Subcutaneous abdominal adipose tissue (tissue), 5 donors: Measurements from ENCODE around the gene STYXL1.
"Not testable (repeated sequence)": the region's sequence is repeated elsewhere in the genome, so short reads cannot be mapped to it uniquely, and the experiment has no call there.

Source experiments
- H3K27ac ChIP-seq: one replicate; pipeline ENCODE4 v1.7.0; 2013; ENCODE audit warnings: low read depth, mild to moderate bottlenecking, inconsistent platforms, low read length, moderate library complexity
- H3K27me3 ChIP-seq, 5 donors: one replicate each; pipeline ENCODE4 v1.7.0; 2013; ENCODE audit warnings: low read length in 5 of 5, inconsistent platforms in 1 of 5; ENCODE audit not compliant: control insufficient read depth in 5 of 5, insufficient read depth in 4 of 5
- H3K36me3 ChIP-seq, 5 donors: one replicate each; pipeline ENCODE4 v1.7.0; 2013; ENCODE audit warnings: low read length in 5 of 5; ENCODE audit not compliant: control insufficient read depth in 5 of 5, insufficient read depth in 5 of 5
- H3K4me1 ChIP-seq, 5 donors: one replicate each; pipeline ENCODE4 v1.7.0; 2013; ENCODE audit warnings: low read length in 5 of 5, mild to moderate bottlenecking in 3 of 5, moderate library complexity in 1 of 5; ENCODE audit not compliant: control insufficient read depth in 5 of 5, insufficient read depth in 5 of 5
- H3K4me3 ChIP-seq, 5 donors: one replicate each; pipeline ENCODE4 v1.7.0; 2013; ENCODE audit warnings: low read length in 5 of 5, low read depth in 1 of 5
- H3K9ac ChIP-seq, 5 donors: one replicate each; pipeline ENCODE4 v1.7.0; 2013; ENCODE audit warnings: low read length in 5 of 5, mild to moderate bottlenecking in 4 of 5, moderate library complexity in 3 of 5
- H3K9me3 ChIP-seq, 5 donors: one replicate each; pipeline ENCODE4 v1.7.0; 2013; ENCODE audit warnings: low read length in 5 of 5; ENCODE audit not compliant: control insufficient read depth in 5 of 5
- donor health status: healthy.
- donor health status: healthy.
- donor health status: healthy.
- donor health status: healthy.
- donor health status: healthy.

The STYXL1 gene

GRCh38 chr7:76009672-76010600 lies 37.9 kb downstream of the STYXL1 start:
- no peaks in the 10 kb centered on the region for H3K27me3 ChIP-seq
- H3K4me3 ChIP-seq = no peak overlapping the region
- no peak overlapping the region for H3K27ac ChIP-seq
- H3K9me3 ChIP-seq = no peaks in the 10 kb centered on the region
- no peak overlapping the region for H3K9ac ChIP-seq
- peaks cover 0 to 11% (median 8%) of the 10 kb centered on the region in 5 donors for H3K4me1 ChIP-seq
- H3K36me3 ChIP-seq = peaks cover 0 to 22% (median 8%) of the 10 kb centered on the region in 5 donors

GRCh38 chr7:76008156-76008687 lies 39.6 kb downstream of the STYXL1 start:
- Histone ChIP-seq H3K36me3 (peaks cover 0 to 23% (median 12%) of the 10 kb centered on the region in 5 donors), H3K9ac (no peak overlapping the region), H3K4me1 (peaks cover 0 to 11% (median 8%) of the 10 kb centered on the region in 5 donors), H3K9me3 (no peaks in the 10 kb centered on the region), H3K27me3 (no peaks in the 10 kb centered on the region), H3K4me3 (no peak overlapping the region), H3K27ac (no peak overlapping the region)

- H3K36me3 ChIP-seq = peaks cover 0 to 43% (median 27%) of the 10 kb centered on the region in 5 donors
- H3K9me3 ChIP-seq = not testable (repeated sequence)
These were observed 42.8 kb downstream of the STYXL1 start for GRCh38 chr7:76005004-76005403.

DNA sequence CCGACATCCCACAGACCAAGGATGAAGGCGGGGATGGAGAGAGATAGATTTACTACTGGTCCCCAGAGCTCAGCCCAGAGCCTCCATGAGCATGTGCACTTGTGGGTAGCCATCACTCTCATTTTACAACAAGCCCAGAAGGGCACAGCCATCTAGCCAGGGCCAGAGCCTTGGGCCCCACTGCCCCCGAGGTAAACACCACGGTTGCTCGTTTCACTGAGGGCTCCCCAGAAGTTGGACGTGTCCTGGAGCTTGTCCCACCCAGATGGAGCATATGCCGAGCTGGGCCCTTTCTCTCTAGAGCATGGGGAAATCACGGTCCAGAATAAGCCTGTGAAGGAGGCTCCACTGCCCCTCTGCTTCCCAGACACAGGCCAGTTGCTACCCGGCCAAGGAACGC lies 44.4 kb downstream of the STYXL1 start:
- Histone ChIP-seq H3K27ac (no peak overlapping the region), H3K4me1 (no peaks in the 10 kb centered on the region), H3K4me3 (no peak overlapping the region), H3K27me3 (no peaks in the 10 kb centered on the region), H3K9ac (no peak overlapping the region), H3K9me3 (no peaks in the 10 kb centered on the region), H3K36me3 (peaks cover 0 to 44% (median 27%) of the 10 kb centered on the region in 5 donors)

More at GRCh38 chr7:76005004-76005403, 42.8 kb downstream of the STYXL1 start:
- H3K27me3 ChIP-seq, H3K4me3 ChIP-seq, H3K9ac ChIP-seq, H3K4me1 ChIP-seq, H3K27ac ChIP-seq: not testable (repeated sequence)

- no peak overlapping the region for H3K9ac ChIP-seq
- H3K36me3 ChIP-seq = peaks cover 0 to 44% (median 27%) of the 10 kb centered on the region in 5 donors
- H3K27ac ChIP-seq = no peak overlapping the region
- no peaks in the 10 kb centered on the region for H3K27me3 ChIP-seq
- no peak overlapping the region for H3K4me3 ChIP-seq
- H3K4me1 ChIP-seq = no peaks in the 10 kb centered on the region
- no peaks in the 10 kb centered on the region for H3K9me3 ChIP-seq
These were observed 45.0 kb downstream of the STYXL1 start for GRCh38 chr7:76002822-76003221.

GRCh38 chr7:76002139-76002538 lies 45.7 kb downstream of the STYXL1 start:
- Histone ChIP-seq H3K9me3 (no peaks in the 10 kb centered on the region), H3K27ac (no peak overlapping the region), H3K9ac (no peak overlapping the region), H3K27me3 (no peaks in the 10 kb centered on the region), H3K4me1 (no peaks in the 10 kb centered on the region), H3K36me3 (peaks cover 0 to 47% (median 27%) of the 10 kb centered on the region in 5 donors), H3K4me3 (no peak overlapping the region)

GRCh38 chr7:76000566-76000965 lies 47.2 kb downstream of the STYXL1 start:
- Histone ChIP-seq H3K9ac (no peak overlapping the region), H3K4me1 (peaks cover 0 to 14% (median 9%) of the 10 kb centered on the region in 5 donors), H3K4me3 (no peak overlapping the region), H3K36me3 (peaks cover 0 to 54% (median 23%) of the 10 kb centered on the region in 5 donors), H3K27me3 (no peaks in the 10 kb centered on the region), H3K9me3 (no peaks in the 10 kb centered on the region), H3K27ac (no peak overlapping the region)

GRCh38 chr7:75998038-75998437 lies 49.8 kb downstream of the STYXL1 start:
- no peak overlapping the region for H3K27ac ChIP-seq

GRCh38 chr7:75996476-75996875 lies 51.3 kb downstream of the STYXL1 start:
- Histone ChIP-seq H3K9ac (no peak overlapping the region), H3K27ac (no peak overlapping the region)

More at GRCh38 chr7:75998038-75998437, 49.8 kb downstream of the STYXL1 start:
- Histone ChIP-seq H3K36me3 (peaks cover 0 to 38% (median 11%) of the 10 kb centered on the region in 5 donors), H3K27me3 (no peaks in the 10 kb centered on the region), H3K4me1 (peaks cover under 1 to 35% (median 22%) of the 10 kb centered on the region in 5 donors), H3K9me3 (no peaks in the 10 kb centered on the region), H3K4me3 (no peak overlapping the region), H3K9ac (no peak overlapping the region)

GRCh38 chr7:75995996-75996395 lies 51.8 kb downstream of the STYXL1 start:
- Histone ChIP-seq H3K9me3 (no peaks in the 10 kb centered on the region), H3K27me3 (no peaks in the 10 kb centered on the region), H3K4me3 (no peak overlapping the region), H3K36me3 (peaks cover 0 to 24% (median 11%) of the 10 kb centered on the region in 5 donors), H3K27ac (no peak overlapping the region), H3K4me1 (peaks cover 2 to 51% (median 39%) of the 10 kb centered on the region in 5 donors), H3K9ac (no peak overlapping the region)

More at GRCh38 chr7:75996476-75996875, 51.3 kb downstream of the STYXL1 start:
- Histone ChIP-seq H3K4me3 (no peak overlapping the region), H3K36me3 (peaks cover 0 to 28% (median 14%) of the 10 kb centered on the region in 5 donors), H3K9me3 (no peaks in the 10 kb centered on the region), H3K27me3 (no peaks in the 10 kb centered on the region), H3K4me1 (peaks cover 2 to 49% (median 36%) of the 10 kb centered on the region in 5 donors)
